CD4-positive, CD25-positive, alpha-beta regulatory T cell (primary cell): ENCODE data around the gene PLAAT4. TPM values are rescaled to one million over a fixed set of nuclear protein-coding genes. Genes with fewer than 3 reads are reported as not detected.

Experiments
- ATAC-seq, 2 donors: fragments of 150-1000 bp; cut with Tn5 transposase; one replicate each; pipeline ENCODE4 v1.10.0; 2021; ENCODE audit warnings: low read depth in 2 of 2, moderate number of reproducible peaks in 2 of 2, moderate library complexity in 1 of 2
- DNase-seq, 3 donors: peaks; one replicate each; pipeline versions ENCODE4 v3.0.0 to v3.0.0-alpha.2; 2012 to 2022; ENCODE audit warnings: mixed read lengths in 1 of 3
- H3K27ac ChIP-seq: one replicate; pipeline ENCODE4 v1.7.0; 2013; ENCODE audit warnings: mild to moderate bottlenecking, low read length; ENCODE audit not compliant: insufficient read depth, poor library complexity, severe bottlenecking
- H3K27me3 ChIP-seq: one replicate; pipeline ENCODE4 v1.7.0; 2013; ENCODE audit warnings: low read length; ENCODE audit not compliant: control insufficient read depth, insufficient read depth
- H3K36me3 ChIP-seq: one replicate; pipeline ENCODE4 v1.7.0; 2013; ENCODE audit warnings: mild to moderate bottlenecking, low read length, moderate library complexity; ENCODE audit not compliant: control insufficient read depth, insufficient read depth
- H3K4me1 ChIP-seq: 2 replicates; pipeline ENCODE4 v1.7.0; 2013; ENCODE audit warnings: mild to moderate bottlenecking, low read length; ENCODE audit not compliant: insufficient read depth, control insufficient read depth, poor library complexity, severe bottlenecking
- H3K4me3 ChIP-seq: one replicate; pipeline ENCODE4 v1.7.0; 2013; ENCODE audit warnings: low read depth, mild to moderate bottlenecking, low read length, moderate library complexity
- H3K9me3 ChIP-seq, 2 experiments: 1 replicate in 1 of 2; 2 replicates in 1 of 2; pipeline ENCODE4 v1.7.0; 2013; ENCODE audit warnings: low read length in 2 of 2, mild to moderate bottlenecking in 1 of 2, moderate library complexity in 1 of 2; ENCODE audit not compliant: control insufficient read depth in 2 of 2
- H3K27ac Mint-ChIP-seq, 3 donors: one replicate each; pipeline ENCODE4 v1.8.0; 2020 to 2022; ENCODE audit warnings: mild to moderate bottlenecking in 3 of 3, mixed read lengths in 3 of 3, moderate library complexity in 2 of 3
- H3K27me3 Mint-ChIP-seq: one replicate; pipeline ENCODE4 v1.8.0; 2022; ENCODE audit warnings: mild to moderate bottlenecking, mixed read lengths
- H3K36me3 Mint-ChIP-seq: one replicate; pipeline ENCODE4 v1.8.0; 2020; ENCODE audit warnings: mixed read lengths
- H3K4me1 Mint-ChIP-seq, 4 donors: one replicate each; pipeline ENCODE4 v1.8.0; 2020 to 2022; ENCODE audit warnings: mixed read lengths in 4 of 4, mild to moderate bottlenecking in 1 of 4
- H3K4me3 Mint-ChIP-seq, 4 donors: one replicate each; pipeline ENCODE4 v1.8.0; 2020 to 2022; ENCODE audit warnings: mild to moderate bottlenecking in 4 of 4, mixed read lengths in 4 of 4, moderate library complexity in 3 of 4
- H3K9me3 Mint-ChIP-seq, 7 donors: one replicate each; pipeline ENCODE4 v1.8.0; 2020 to 2022; ENCODE audit warnings: mixed read lengths in 7 of 7, mild to moderate bottlenecking in 3 of 7, moderate library complexity in 2 of 7
- polyA plus RNA-seq, 4 donors: library from polyadenylated mRNA; unstranded; fragments of 300-500 nt; fragmentation: Illumina TruSeq; gene quantifications; one replicate each; pipeline ENCODE4 v1.2.3, GENCODE V29; 2021
- total RNA-seq: library from RNA; stranded (reverse); gene quantifications from one replicate; pipeline ENCODE4 v1.2.3, GENCODE V29; 2022

Gene PLAAT4, protein sequence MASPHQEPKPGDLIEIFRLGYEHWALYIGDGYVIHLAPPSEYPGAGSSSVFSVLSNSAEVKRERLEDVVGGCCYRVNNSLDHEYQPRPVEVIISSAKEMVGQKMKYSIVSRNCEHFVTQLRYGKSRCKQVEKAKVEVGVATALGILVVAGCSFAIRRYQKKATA
- total RNA-seq (118 TPM), polyA plus RNA-seq (100 to 1,000 TPM; 405 to 493 (median 439) TPM)

DNA sequence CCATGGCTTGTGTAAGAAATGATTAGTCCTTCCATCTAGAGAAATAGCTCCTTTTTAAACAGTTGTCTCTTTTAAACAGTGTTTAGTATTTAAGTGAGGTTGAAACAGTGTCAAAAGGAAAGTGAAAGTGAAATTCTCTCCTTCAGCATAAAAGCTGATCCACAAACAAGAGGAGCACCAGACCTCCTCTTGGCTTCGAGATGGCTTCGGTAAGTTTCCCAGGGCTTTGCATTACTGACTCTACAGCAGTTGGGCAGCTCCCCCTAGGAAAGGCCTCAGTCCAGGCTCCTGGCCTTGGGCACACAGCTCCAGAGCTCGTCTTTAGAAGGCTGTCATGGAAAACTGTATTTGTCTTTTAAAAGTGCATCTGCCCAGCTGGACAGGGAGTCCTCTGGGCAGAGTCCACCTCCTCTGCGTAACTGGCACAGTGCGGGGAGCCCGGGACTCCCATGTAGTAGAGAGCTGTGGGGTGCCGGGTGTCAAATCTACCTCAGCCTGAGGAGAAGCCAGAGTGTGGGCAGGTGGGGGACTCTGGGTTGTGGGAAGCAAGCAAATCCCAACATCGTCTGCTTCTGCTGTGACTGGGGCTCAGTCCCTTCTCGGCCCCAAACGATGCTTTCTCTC lies at the start of gene PLAAT4:
Gene PLAAT4 (plus strand): TSS at position 140 of the 624 bp plus-strand sequence. CDS start 61 bp downstream, at position 201.
- peaks cover 6% of the 10 kb centered on the region for H3K36me3 ChIP-seq
- Mint-ChIP-seq H3K27me3 (no peaks in the 10 kb centered on the region), H3K27ac (peak within 1 kb of the TSS; percentile 96 to 98 (median 98)), H3K9me3 (peaks cover 0 to 1% (median 0%) of the 10 kb centered on the region in 7 donors), H3K36me3 (peaks cover 14% of the 10 kb centered on the region), H3K4me1 (peaks cover 29 to 93% (median 60%) of the 10 kb centered on the region in 4 donors), H3K4me3 (peak within 1 kb of the TSS; percentile 92 to 99 (median 96))
- H3K4me1 ChIP-seq = peaks cover 85% of the 10 kb centered on the region
- peak within 1 kb of the TSS; percentile 91 for H3K4me3 ChIP-seq
- DNase-seq = peak in 2 of 3 donors; percentile 55 to 77
- H3K9me3 ChIP-seq = no peaks in the 10 kb centered on the region
- peak within 1 kb of the TSS; percentile 81 for H3K27ac ChIP-seq
- peak; percentile 49 to 64 for ATAC-seq
- H3K27me3 ChIP-seq = no peaks in the 10 kb centered on the region

DNA sequence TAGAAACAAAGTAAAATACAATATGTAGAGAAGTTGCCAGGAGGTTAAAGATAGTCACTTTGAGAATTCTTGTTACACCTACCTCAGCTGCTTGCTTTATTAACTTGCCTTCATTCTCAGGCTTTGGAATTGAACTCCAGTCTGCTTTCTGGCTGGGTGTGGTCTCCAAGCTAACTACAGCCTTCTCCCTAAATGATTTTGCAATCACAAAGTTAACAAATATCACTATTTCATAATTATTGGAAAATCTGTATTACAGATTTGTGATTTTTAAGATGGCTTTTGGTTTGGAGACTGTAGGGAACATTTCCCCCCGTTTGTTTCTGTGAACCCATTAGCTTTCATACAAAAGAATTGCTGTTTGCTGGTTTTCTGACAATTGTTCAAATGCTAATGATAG lies 47.8 kb upstream of the PLAAT4 start:
- peaks cover 87% of the 10 kb centered on the region for H3K27me3 Mint-ChIP-seq
- no peak for DNase-seq
- H3K4me1 Mint-ChIP-seq = peaks cover 0 to 21% (median 9%) of the 10 kb centered on the region in 4 donors
- peaks cover 0 to 12% (median 2%) of the 10 kb centered on the region in 7 donors for H3K9me3 Mint-ChIP-seq
- H3K36me3 Mint-ChIP-seq = peaks cover 5% of the 10 kb centered on the region
- Histone ChIP-seq H3K4me3 (no peak overlapping the region), H3K9me3 (peaks cover 0 to 9% of the 10 kb centered on the region in 2 experiments), H3K36me3 (no peaks in the 10 kb centered on the region), H3K4me1 (peaks cover 10% of the 10 kb centered on the region), H3K27ac (no peak overlapping the region), H3K27me3 (peaks cover 24% of the 10 kb centered on the region)
- H3K27ac Mint-ChIP-seq = no peak overlapping the region
- no peak overlapping the region for H3K4me3 Mint-ChIP-seq
- no peak for ATAC-seq

DNA sequence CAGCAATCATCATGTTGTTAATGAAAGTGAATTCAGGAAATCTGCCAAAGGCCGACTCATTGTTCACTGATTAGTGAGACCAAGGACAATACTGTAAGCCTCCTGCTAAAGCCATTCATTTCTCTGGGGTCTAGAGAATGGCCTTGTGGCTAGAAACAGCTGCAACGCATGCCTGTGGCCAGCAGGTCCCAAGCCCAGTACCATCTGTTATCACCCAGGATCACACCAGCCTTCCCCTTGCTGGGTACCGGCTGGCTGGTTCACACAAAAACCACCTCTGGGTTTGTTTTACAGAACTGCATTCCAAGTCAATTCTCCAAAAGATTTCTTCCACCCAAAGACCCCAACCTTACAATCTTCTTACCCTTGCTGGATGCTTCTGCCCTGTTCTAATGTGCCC lies 46.7 kb upstream of the PLAAT4 start:
- H3K4me1 Mint-ChIP-seq = peaks cover 0 to 21% (median 9%) of the 10 kb centered on the region in 4 donors

DNA sequence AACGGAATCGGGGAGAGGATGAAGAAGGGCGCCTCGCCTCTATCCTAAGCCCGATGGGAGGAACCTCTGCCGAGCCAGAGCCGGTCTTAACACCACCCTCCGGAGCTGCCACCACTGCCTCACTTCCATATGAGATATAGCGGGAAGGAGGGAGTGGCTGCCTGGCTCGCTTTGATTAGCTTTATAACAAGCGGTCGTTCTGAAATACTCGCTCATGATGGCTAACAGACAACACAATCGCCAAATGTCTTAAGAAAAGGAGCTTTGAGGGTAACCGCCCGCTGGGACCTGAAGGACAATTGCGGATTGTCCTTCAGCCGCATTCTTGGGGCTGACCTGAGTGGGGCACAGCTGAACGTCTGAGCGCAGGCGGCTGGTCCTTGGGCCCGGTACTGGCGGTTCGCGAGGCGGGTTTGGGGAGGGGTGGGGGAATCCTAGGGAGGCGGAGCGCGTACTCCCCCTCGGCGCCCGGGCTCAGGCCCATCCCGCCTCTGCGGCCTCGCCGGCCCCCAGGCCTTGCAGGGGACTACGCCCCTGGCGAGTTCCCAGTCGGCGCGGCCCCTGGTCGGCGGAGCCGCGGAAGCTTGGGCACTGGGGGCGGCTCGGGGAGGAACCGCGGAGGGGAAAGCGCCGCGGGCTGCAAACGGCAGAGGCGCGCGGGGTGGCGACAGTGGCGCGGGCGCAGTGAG lies 45.9 kb upstream of the PLAAT4 start, which contains the start of gene PLAAT5:
Gene PLAAT5 (minus strand): TSS at position 617 of the 689 bp plus-strand sequence. CDS start 133 bp downstream, at position 484.
- ATAC-seq = peak in 1 of 2 donors; percentile 40
- Histone ChIP-seq H3K36me3 (no peaks in the 10 kb centered on the region), H3K4me1 (peaks cover 10% of the 10 kb centered on the region), H3K27me3 (peaks cover 21% of the 10 kb centered on the region), H3K9me3 (peaks cover 0 to under 1% of the 10 kb centered on the region in 2 experiments), H3K4me3 (peak within 1 kb of the TSS; percentile 77), H3K27ac (no peak within 1 kb of the TSS)
- Mint-ChIP-seq H3K9me3 (peaks cover 0 to 5% (median 0%) of the 10 kb centered on the region in 7 donors), H3K36me3 (no peaks in the 10 kb centered on the region), H3K4me1 (peaks cover 0 to 21% (median 9%) of the 10 kb centered on the region in 4 donors), H3K27me3 (peaks cover 83% of the 10 kb centered on the region), H3K4me3 (peak within 1 kb of the TSS; percentile 24 to 83 (median 76)), H3K27ac (peak within 1 kb of the TSS in 2 of 3 donors; percentile 47 to 50)
- DNase-seq = no peak

More for the DNA sequence above, 46.7 kb upstream of the PLAAT4 start:
- peaks cover 3% of the 10 kb centered on the region for H3K36me3 Mint-ChIP-seq
- H3K27ac ChIP-seq = no peak overlapping the region
- H3K4me3 ChIP-seq = no peak overlapping the region
- no peak overlapping the region for H3K27ac Mint-ChIP-seq
- no peak for ATAC-seq
- no peak for DNase-seq
- H3K4me3 Mint-ChIP-seq = peak overlapping the region in 3 of 4 donors; percentile 5 to 57 (median 33)
- peaks cover 0 to 6% (median 0%) of the 10 kb centered on the region in 7 donors for H3K9me3 Mint-ChIP-seq
- H3K27me3 ChIP-seq = peaks cover 27% of the 10 kb centered on the region
- H3K9me3 ChIP-seq = peaks cover 0 to 9% of the 10 kb centered on the region in 2 experiments
- H3K4me1 ChIP-seq = peaks cover 10% of the 10 kb centered on the region
- H3K36me3 ChIP-seq = no peaks in the 10 kb centered on the region
- H3K27me3 Mint-ChIP-seq = peaks cover 85% of the 10 kb centered on the region

DNA sequence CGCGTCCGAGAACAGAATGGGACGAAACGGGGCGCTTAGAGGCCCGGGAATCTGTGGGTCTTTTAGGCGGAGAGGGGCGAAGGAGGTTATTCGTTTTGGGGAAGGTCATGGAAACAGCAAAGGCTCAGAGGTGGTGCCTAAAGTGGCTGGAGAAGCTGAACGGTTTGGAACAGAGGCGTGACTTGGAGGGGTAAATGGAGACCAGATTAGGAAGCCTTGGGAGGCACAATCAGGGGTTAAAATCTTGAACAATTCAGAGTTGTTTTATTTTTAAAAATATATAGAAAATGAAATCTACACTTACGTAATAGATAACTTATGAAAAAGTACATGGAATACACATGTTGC lies 45.4 kb upstream of the PLAAT4 start:
- peaks cover 0 to 21% (median 9%) of the 10 kb centered on the region in 4 donors for H3K4me1 Mint-ChIP-seq
- H3K9me3 Mint-ChIP-seq = peaks cover 0 to 5% (median 0%) of the 10 kb centered on the region in 7 donors
- H3K9me3 ChIP-seq = no peaks in the 10 kb centered on the region
- peak overlapping the region in 2 of 3 donors; percentile 47 to 50 for H3K27ac Mint-ChIP-seq
- DNase-seq (no peak), ATAC-seq (no peak)
- H3K4me3 ChIP-seq = peak overlapping the region; percentile 77
- H3K27me3 Mint-ChIP-seq = peaks cover 80% of the 10 kb centered on the region
- peak overlapping the region; percentile 24 to 83 (median 52) for H3K4me3 Mint-ChIP-seq
- H3K4me1 ChIP-seq = peaks cover 10% of the 10 kb centered on the region
- no peaks in the 10 kb centered on the region for H3K36me3 Mint-ChIP-seq
- H3K36me3 ChIP-seq = no peaks in the 10 kb centered on the region
- H3K27ac ChIP-seq = no peak overlapping the region
- peaks cover 21% of the 10 kb centered on the region for H3K27me3 ChIP-seq

DNA sequence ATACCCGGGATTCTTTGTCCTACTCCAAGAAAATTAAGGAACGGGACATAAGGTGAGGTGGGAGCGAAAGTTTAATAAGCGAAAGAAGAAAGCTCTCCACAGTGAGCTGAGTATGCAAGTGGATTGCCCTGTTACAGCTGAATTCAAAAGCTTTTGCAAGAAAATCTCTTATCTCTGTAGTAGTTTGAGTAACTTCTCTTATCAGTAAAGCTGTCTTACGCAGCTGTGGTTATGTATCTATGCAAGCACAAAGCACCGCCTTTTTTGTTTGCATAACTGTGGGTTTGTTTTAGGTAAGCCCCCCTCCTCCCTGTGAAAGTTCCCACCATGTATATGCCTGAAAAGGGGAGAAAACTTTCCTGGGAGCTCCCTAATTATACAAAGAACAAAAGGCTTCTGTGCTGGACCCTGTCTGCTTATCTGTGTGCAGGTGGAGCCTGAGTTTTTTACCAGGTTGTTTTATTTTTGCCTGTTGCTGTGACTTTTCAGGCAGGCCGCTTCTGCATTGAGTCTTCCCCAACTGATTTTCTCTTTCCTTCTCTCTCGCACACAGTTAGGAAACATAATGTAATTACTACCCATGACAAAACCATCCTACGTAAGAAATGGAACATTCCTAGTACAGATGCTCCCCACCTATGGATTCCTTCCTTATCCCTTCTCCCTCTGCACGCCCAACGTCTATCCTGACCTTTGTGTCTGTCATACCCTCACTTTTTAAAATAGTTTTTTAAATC lies 44.8 kb upstream of the PLAAT4 start:
- ATAC-seq (peak; percentile 57 to 73), DNase-seq (peak in 2 of 3 donors; percentile 4 to 26)
- Histone ChIP-seq H3K4me1 (peaks cover 10% of the 10 kb centered on the region), H3K27ac (no peak overlapping the region), H3K36me3 (no peaks in the 10 kb centered on the region), H3K9me3 (no peaks in the 10 kb centered on the region), H3K27me3 (peaks cover 23% of the 10 kb centered on the region), H3K4me3 (peak overlapping the region; percentile 77)
- no peaks in the 10 kb centered on the region for H3K36me3 Mint-ChIP-seq
- H3K4me3 Mint-ChIP-seq = peak overlapping the region; percentile 24 to 78 (median 76)
- peaks cover 84% of the 10 kb centered on the region for H3K27me3 Mint-ChIP-seq
- H3K27ac Mint-ChIP-seq = no peak overlapping the region
- peaks cover 0 to 5% (median 0%) of the 10 kb centered on the region in 7 donors for H3K9me3 Mint-ChIP-seq
- peaks cover 0 to 21% (median 9%) of the 10 kb centered on the region in 4 donors for H3K4me1 Mint-ChIP-seq

DNA sequence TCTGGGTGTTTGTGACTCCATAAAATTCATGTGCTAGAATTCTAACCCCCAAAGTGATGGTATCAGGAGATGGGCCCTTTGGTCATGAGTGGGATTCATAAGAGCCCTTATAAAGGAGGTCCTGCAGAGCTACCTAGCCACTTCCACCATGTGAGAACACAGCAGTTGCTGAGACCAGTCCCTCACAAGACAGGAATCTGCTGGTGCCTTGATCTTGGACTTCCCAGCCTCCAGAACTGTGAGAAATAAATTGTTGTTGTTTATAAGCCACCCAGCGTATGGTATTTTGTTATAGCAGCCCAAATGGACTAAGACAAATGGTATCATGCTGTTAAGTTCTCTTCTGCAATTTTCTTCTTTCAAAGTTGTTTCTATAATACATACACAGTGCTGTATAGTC lies 44.2 kb upstream of the PLAAT4 start:
- Mint-ChIP-seq H3K9me3 (peaks cover 0 to 5% (median 0%) of the 10 kb centered on the region in 7 donors), H3K4me3 (no peak overlapping the region), H3K4me1 (peaks cover 0 to 21% (median 9%) of the 10 kb centered on the region in 4 donors), H3K36me3 (no peaks in the 10 kb centered on the region), H3K27me3 (peaks cover 81% of the 10 kb centered on the region), H3K27ac (no peak overlapping the region)
- ATAC-seq (no peak), DNase-seq (no peak)
- Histone ChIP-seq H3K27me3 (peaks cover 21% of the 10 kb centered on the region), H3K9me3 (no peaks in the 10 kb centered on the region), H3K4me1 (peaks cover 10% of the 10 kb centered on the region), H3K4me3 (no peak overlapping the region), H3K36me3 (no peaks in the 10 kb centered on the region), H3K27ac (no peak overlapping the region)
